Neural cell (in vitro differentiated cells): ENCODE measurements around the gene FSD2. TPM values are rescaled to one million over a fixed set of nuclear protein-coding genes. Genes with fewer than 3 reads are reported as not detected.

Source experiments
- H2AFZ ChIP-seq: fragments of 200-600, 300-800 bp; sonication (generic), shearing (Covaris generic); 2 replicates; pipeline ENCODE4 v1.6.0; 2014; ENCODE audit warnings: low read depth, mild to moderate bottlenecking, antibody characterized with exemption, low read length, moderate library complexity
- H3F3A ChIP-seq: fragments of 200-600 bp; shearing (Covaris generic); 2 replicates; pipeline ENCODE4 v1.6.1; 2016; ENCODE audit warnings: mild to moderate bottlenecking, moderate library complexity, mixed read lengths, antibody characterized with exemption, low read length; ENCODE audit not compliant: insufficient read depth, poor library complexity, severe bottlenecking
- H3K27ac ChIP-seq: fragments of 200-600, 300-800 bp; sonication (generic), shearing (Covaris generic); 2 replicates; pipeline ENCODE4 v1.5.1; 2014; ENCODE audit warnings: mild to moderate bottlenecking, low read length, moderate library complexity
- H3K27me3 ChIP-seq: fragments of 300-800, 200-600 bp; sonication (generic), shearing (Covaris generic); 2 replicates; pipeline ENCODE4 v1.6.0; 2014; ENCODE audit warnings: mild to moderate bottlenecking, low read depth, low read length, moderate library complexity; ENCODE audit not compliant: insufficient read depth
- H3K36me3 ChIP-seq: fragments of 300-800, 200-600 bp; sonication (generic), shearing (Covaris generic); 2 replicates; pipeline ENCODE4 v1.5.1; 2014; ENCODE audit warnings: mild to moderate bottlenecking, antibody characterized with exemption, low read length, moderate library complexity; ENCODE audit not compliant: insufficient read depth
- H3K4me2 ChIP-seq: fragments of 300-800, 200-600 bp; sonication (generic), shearing (Covaris generic); 2 replicates; pipeline ENCODE4 v1.6.0; 2014; ENCODE audit warnings: mild to moderate bottlenecking, low read length
- H3K4me3 ChIP-seq: fragments of 300-800, 200-600 bp; sonication (generic), shearing (Covaris generic); 2 replicates; pipeline ENCODE4 v1.5.1; 2014; ENCODE audit warnings: mild to moderate bottlenecking, low read length, moderate library complexity
- H3K79me2 ChIP-seq: fragments of 200-600 bp; shearing (Covaris generic); replicated peaks from 2 replicates; pipeline ENCODE4 v1.6.0; 2014; ENCODE audit warnings: mild to moderate bottlenecking, low read length, moderate library complexity; ENCODE audit not compliant: insufficient read depth
- H3K9ac ChIP-seq: fragments of 300-800, 200-600 bp; sonication (generic), shearing (Covaris generic); 2 replicates; pipeline ENCODE4 v1.6.1; 2016; ENCODE audit warnings: mild to moderate bottlenecking, low read length, mixed read lengths
- H3K9me2 ChIP-seq: fragments of 200-600 bp; shearing (Covaris generic); 2 replicates; pipeline ENCODE4 v1.6.1; 2016; ENCODE audit warnings: mild to moderate bottlenecking, low read length, mixed read lengths; ENCODE audit not compliant: insufficient read depth
- H3K9me3 ChIP-seq: fragments of 200-600, 300-800 bp; sonication (generic), shearing (Covaris generic); 2 replicates; pipeline ENCODE4 v1.6.1; 2016; ENCODE audit warnings: mild to moderate bottlenecking, mixed run types, low read length, moderate library complexity, mixed read lengths
- H4K20me1 ChIP-seq: fragments of 200-600 bp; shearing (Covaris generic); 2 replicates; pipeline ENCODE4 v1.6.1; 2016; ENCODE audit warnings: mild to moderate bottlenecking, mixed run types; ENCODE audit not compliant: insufficient read depth
- CTCF ChIP-seq: fragments of 450-650 bp; IDR thresholded peaks from 2 replicates; pipeline ENCODE4 v1.5.1; 2014; ENCODE audit warnings: antibody characterized with exemption, mild to moderate bottlenecking, moderate library complexity; ENCODE audit not compliant: poor library complexity, severe bottlenecking
- EP300 ChIP-seq: fragments of 450-650 bp; conservative IDR thresholded peaks from 2 replicates; pipeline ENCODE4 v1.6.1; 2014; ENCODE audit warnings: antibody characterized with exemption, mild to moderate bottlenecking, moderate library complexity; ENCODE audit not compliant: poor library complexity, severe bottlenecking
- EZH2 ChIP-seq: fragments of 200-600, 300-800 bp; shearing (Covaris generic), sonication (generic); IDR thresholded peaks from 2 replicates; pipeline ENCODE4 v1.6.1; 2014; ENCODE audit warnings: antibody characterized with exemption, low read length, borderline replicate concordance, mild to moderate bottlenecking; ENCODE audit not compliant: insufficient read depth, poor library complexity, severe bottlenecking
- MXI1 ChIP-seq: fragments of 450-650 bp; conservative IDR thresholded peaks from 2 replicates; pipeline ENCODE4 v1.6.1; 2014; ENCODE audit warnings: antibody characterized with exemption, mild to moderate bottlenecking; ENCODE audit not compliant: poor library complexity, severe bottlenecking
- POLR2AphosphoS5 ChIP-seq: IDR thresholded peaks from 2 replicates; pipeline ENCODE4 v1.6.1; 2012
- RAD21 ChIP-seq: fragments of 450-650 bp; conservative IDR thresholded peaks from 2 replicates; pipeline ENCODE4 v1.6.1; 2014; ENCODE audit warnings: antibody characterized with exemption, mild to moderate bottlenecking, moderate library complexity
- REST ChIP-seq: IDR thresholded peaks from 2 replicates; pipeline ENCODE4 v1.6.1; 2012; ENCODE audit warnings: borderline replicate concordance
- SMC3 ChIP-seq: fragments of 450-650 bp; conservative IDR thresholded peaks from 2 replicates; pipeline ENCODE4 v1.6.1; 2014; ENCODE audit warnings: antibody characterized with exemption, mild to moderate bottlenecking, moderate library complexity; ENCODE audit not compliant: poor library complexity
- TAF1 ChIP-seq: IDR thresholded peaks from 2 replicates; pipeline ENCODE4 v1.6.1; 2012; ENCODE audit warnings: low read depth
- polyA plus RNA-seq: library from polyadenylated mRNA; depleted of rRNA; stranded (reverse); fragments of >200 nt; gene quantifications from 2 replicates; pipeline ENCODE4 v1.2.3, GENCODE V29; 2014

Gene FSD2
- polyA plus RNA-seq, 1 donor from 2014 or later: not detected

GRCh38 chr15:82799183-82799841, 6.6 kb downstream of the FSD2 start:
- no peak overlapping the region for H3K4me3 ChIP-seq
- TF ChIP-seq CTCF: no peak
- TF ChIP-seq EZH2: no peak
- no peak for TF ChIP-seq REST
- no peak for TF ChIP-seq EP300
- no peak for TF ChIP-seq TAF1
- TF ChIP-seq POLR2AphosphoS5: no peak
- no peaks in the 10 kb centered on the region for H4K20me1 ChIP-seq
- no peak overlapping the region for H3K4me2 ChIP-seq
- H3F3A ChIP-seq: no peaks in the 10 kb centered on the region
- no peaks in the 10 kb centered on the region for H3K9me2 ChIP-seq
- no peaks in the 10 kb centered on the region for H3K27me3 ChIP-seq
- H3K9me3 ChIP-seq: no peaks in the 10 kb centered on the region
- H2AFZ ChIP-seq: no peak overlapping the region
- H3K79me2 ChIP-seq: no peaks in the 10 kb centered on the region
- no peak overlapping the region for H3K27ac ChIP-seq
- H3K9ac ChIP-seq: no peak overlapping the region
- no peaks in the 10 kb centered on the region for H3K36me3 ChIP-seq

- Histone ChIP-seq H3K27me3 (no peaks in the 10 kb centered on the region), H3K4me2 (no peak overlapping the region), H3K9me3 (no peaks in the 10 kb centered on the region), H2AFZ (no peak overlapping the region), H4K20me1 (no peaks in the 10 kb centered on the region), H3K36me3 (no peaks in the 10 kb centered on the region), H3F3A (no peaks in the 10 kb centered on the region), H3K4me3 (no peak overlapping the region), H3K27ac (no peak overlapping the region), H3K9me2 (no peaks in the 10 kb centered on the region), H3K9ac (no peak overlapping the region), H3K79me2 (no peaks in the 10 kb centered on the region)
- TF ChIP-seq EZH2 (no peak), RAD21 (no peak), MXI1 (no peak), SMC3 (no peak), REST (no peak), TAF1 (no peak), EP300 (no peak), CTCF (no peak), POLR2AphosphoS5 (no peak)
These were observed 7.2 kb downstream of the FSD2 start for GRCh38 chr15:82798531-82799166.
